HepG2 (cell line): ENCODE data around the gene APLF. TPM values are rescaled to one million over a fixed set of nuclear protein-coding genes. Genes with fewer than 3 reads are reported as not detected.

Source experiments
- ATAC-seq: fragments of 200-7000 bp; cut with Tn5 transposase; 3 replicates; pipeline ENCODE4 v1.9.1; 2020; ENCODE audit warnings: mild to moderate bottlenecking, moderate library complexity
- BruUV-seq: library from RNA; stranded (reverse); fragments of 400-500 nt; replicated peaks from 2 replicates; lab custom pipeline; 2021; lab: Mats Ljungman, UMichigan
- CTCF ChIA-PET: fragments of 300-600 bp; formaldehyde crosslinking; extraction: SDS; loops from one replicate; lab custom pipeline; 2021; ENCODE audit warnings: low total read pairs, inconsistent platforms, low intra/inter-chr PET ratio; lab: Yijun Ruan, JAX
- POLR2A ChIA-PET: fragments of 350-600 bp; sonication (Branson Sonifier 250); formaldehyde crosslinking; loops from one replicate; lab custom pipeline; 2020; ENCODE audit warnings: antibody characterized with exemption, inconsistent platforms; lab: Yijun Ruan, JAX
- DNase-seq: peaks from one replicate; pipeline ENCODE4 v3.0.0-alpha.2; 2015; ENCODE audit warnings: low spot score
- FAIRE-seq: peaks from 3 replicates; lab custom pipeline; 2011; peaks lifted over from hg19 to GRCh38; lab: Jason Lieb, UNC
- H2AFZ ChIP-seq: one replicate; pipeline ENCODE4 v1.6.1; 2011; ENCODE audit warnings: low read length, inconsistent platforms
- H3K27ac ChIP-seq: fragments of 300-600 bp; 3 replicates; pipeline ENCODE4 v1.8.0; 2011; ENCODE audit warnings: mixed run types, mild to moderate bottlenecking, mixed read lengths, low read length, inconsistent platforms; ENCODE audit not compliant: insufficient read depth; ENCODE audit errors: extremely low read length
- H3K27me3 ChIP-seq, 2 experiments: fragments of 200-600 bp in 1 of 2; 2 replicates in 1 of 2; 3 replicates in 1 of 2; pipeline versions ENCODE4 v1.6.0 to v1.8.0; 2011; ENCODE audit warnings: low read length in 2 of 2, mild to moderate bottlenecking in 2 of 2, moderate library complexity in 2 of 2, inconsistent platforms in 1 of 2; ENCODE audit not compliant: insufficient read depth in 2 of 2, control insufficient read depth in 1 of 2
- H3K36me3 ChIP-seq, 2 experiments: fragments of 200-600 bp in 1 of 2; replicated peaks in 1 of 2; 2 replicates in 1 of 2; 3 replicates in 1 of 2; pipeline versions ENCODE4 v1.5.1 to v1.8.0; 2011; ENCODE audit warnings: low read length in 2 of 2, inconsistent platforms in 1 of 2; ENCODE audit not compliant: insufficient read depth in 2 of 2, control insufficient read depth in 1 of 2
- H3K4me1 ChIP-seq: 2 replicates; pipeline ENCODE4 v1.5.1; 2012; ENCODE audit warnings: low read length, inconsistent platforms; ENCODE audit not compliant: insufficient read depth
- H3K4me2 ChIP-seq: 2 replicates; pipeline ENCODE4 v1.6.0; 2011; ENCODE audit warnings: low read depth, low read length, inconsistent platforms
- H3K4me3 ChIP-seq, 3 experiments: fragments of 200-600 bp in 1 of 3; sonication (generic), shearing (Covaris generic) in 1 of 3; replicated peaks in 1 of 3; 2 replicates each; pipeline ENCODE4 v1.5.1; 2011 to 2016; ENCODE audit warnings: low read length in 3 of 3, inconsistent platforms in 2 of 3, low read depth in 2 of 3, mild to moderate bottlenecking in 2 of 3, control low read depth in 1 of 3, mixed read lengths in 1 of 3; ENCODE audit not compliant: insufficient read depth in 1 of 3
- H3K79me2 ChIP-seq: one replicate; pipeline ENCODE4 v1.6.1; 2011; ENCODE audit warnings: low read length, inconsistent platforms; ENCODE audit not compliant: insufficient read depth
- H3K9ac ChIP-seq: 2 replicates; pipeline ENCODE4 v1.6.0; 2011; ENCODE audit warnings: mild to moderate bottlenecking, low read depth, low read length, inconsistent platforms; ENCODE audit not compliant: insufficient read depth
- H3K9me3 ChIP-seq: 2 replicates; pipeline ENCODE4 v1.5.1; 2012; ENCODE audit warnings: mild to moderate bottlenecking, low read length
- H4K20me1 ChIP-seq: 2 replicates; pipeline ENCODE4 v1.6.0; 2011; ENCODE audit warnings: inconsistent platforms, mild to moderate bottlenecking, low read length, moderate library complexity; ENCODE audit not compliant: insufficient read depth
- HNF4A ChIP-seq: sonication (generic); formaldehyde crosslinking; IDR thresholded peaks from 2 replicates; pipeline ENCODE4 v1.4.0; 2020; ENCODE audit warnings: missing genetic modification reagents
- NCOR1 ChIP-seq: fragments of 200-600 bp; sonication (generic); IDR thresholded peaks from 2 replicates; pipeline ENCODE4 v1.7.0; 2017; ENCODE audit warnings: antibody characterized with exemption, low read length, borderline replicate concordance
- SP1 ChIP-seq, 2 experiments: fragments of 450-650 bp in 1 of 2; sonication (generic) in 1 of 2; formaldehyde crosslinking in 1 of 2; IDR thresholded peaks; 2 replicates each; pipeline versions ENCODE4 v1.4.0 to v1.6.1; 2016 to 2020; ENCODE audit warnings: missing genetic modification reagents in 1 of 2
- WGBS: methylation state at CpG from one replicate; pipeline ENCODE4 v1.1.6; 2017; ENCODE audit warnings: low lambda C conversion rate; 5-methylcytosine and 5-hydroxymethylcytosine counted together
- in situ Hi-C: cut with HindIII; loops from 2 replicates; pipeline ENCODE4 v1.10.0; 2017; ENCODE audit warnings: low pct_unique_long_range_greater_than_20kb; ENCODE audit not compliant: extremely low pct_ligation_motif_present
- intact Hi-C: fragments of 100-400 bp; cut with micrococcal nuclease; formaldehyde crosslinking; loops from one replicate; pipeline ENCODE4 v1.10.0; 2022; ENCODE audit not compliant: unreplicated experiment
- polyA plus RNA-seq, 8 experiments: library from polyadenylated mRNA; depleted of rRNA in 3 of 8; stranded (reverse) in 7 of 8; unstranded in 1 of 8; fragments of >200 nt; fragmentation: Illumina TruSeq in 4 of 8; extraction: Trizol in 4 of 8; gene quantifications; 2 replicates each; pipeline versions ENCODE4 v1.2.1 to v1.2.3, GENCODE V29; 2011 to 2016; ENCODE audit warnings: low read depth in 4 of 8, missing spikeins in 1 of 8, mixed read lengths in 1 of 8; ENCODE audit not compliant: insufficient read depth in 1 of 8
- total RNA-seq, 5 experiments: library from RNA; depleted of rRNA; stranded (reverse); fragments of >200 nt; fragmentation: Illumina TruSeq; extraction: Trizol; gene quantifications; 2 replicates each; pipeline ENCODE4 v1.2.3, GENCODE V29; 2016; ENCODE audit warnings: low read depth in 1 of 5
- TF ChIP-seq, protein P1 (sequence below): sonication (generic); formaldehyde crosslinking; IDR thresholded peaks from 2 replicates; pipeline ENCODE4 v1.8.0; 2023; ENCODE audit warnings: mild to moderate bottlenecking, missing genetic modification reagents
- TF ChIP-seq, protein P2 (sequence below): sonication (generic); formaldehyde crosslinking; conservative IDR thresholded peaks from 2 replicates; pipeline ENCODE4 v1.4.0; 2020; ENCODE audit warnings: mild to moderate bottlenecking, missing genetic modification reagents, moderate library complexity
- TF ChIP-seq, protein P3 (sequence below): IDR thresholded peaks from 2 replicates; pipeline ENCODE4 v1.6.1; 2016; ENCODE audit warnings: missing compliant biosample characterization, missing genetic modification reagents, borderline replicate concordance

APLF gene
- total and polyA plus RNA-seq, 2 of the 13 experiments (the other 11 are each of a cell fraction or from before 2014, with no cell fraction given) = 0.45 to 2.2 TPM

GRCh38 chr2:68560545-68560944 is 93.2 kb downstream of the APLF start (continued):
- TF ChIP-seq, protein P1, sequence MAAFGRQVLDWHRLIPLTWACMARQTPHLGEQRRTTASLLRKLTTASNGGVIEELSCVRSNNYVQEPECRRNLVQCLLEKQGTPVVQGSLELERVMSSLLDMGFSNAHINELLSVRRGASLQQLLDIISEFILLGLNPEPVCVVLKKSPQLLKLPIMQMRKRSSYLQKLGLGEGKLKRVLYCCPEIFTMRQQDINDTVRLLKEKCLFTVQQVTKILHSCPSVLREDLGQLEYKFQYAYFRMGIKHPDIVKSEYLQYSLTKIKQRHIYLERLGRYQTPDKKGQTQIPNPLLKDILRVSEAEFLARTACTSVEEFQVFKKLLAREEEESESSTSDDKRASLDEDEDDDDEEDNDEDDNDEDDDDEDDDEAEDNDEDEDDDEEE (CRISPR knock-in tag) = no peak
- TF ChIP-seq NCOR1 (peak; percentile 61; the same call in 1 of the 2 replicates), SP1 (IDR thresholded peaks at IDR 0.05) (no peak), SP1 (CRISPR knock-in tag; IDR thresholded peaks at IDR 0.05) (no peak)
- TF ChIP-seq, protein P2, sequence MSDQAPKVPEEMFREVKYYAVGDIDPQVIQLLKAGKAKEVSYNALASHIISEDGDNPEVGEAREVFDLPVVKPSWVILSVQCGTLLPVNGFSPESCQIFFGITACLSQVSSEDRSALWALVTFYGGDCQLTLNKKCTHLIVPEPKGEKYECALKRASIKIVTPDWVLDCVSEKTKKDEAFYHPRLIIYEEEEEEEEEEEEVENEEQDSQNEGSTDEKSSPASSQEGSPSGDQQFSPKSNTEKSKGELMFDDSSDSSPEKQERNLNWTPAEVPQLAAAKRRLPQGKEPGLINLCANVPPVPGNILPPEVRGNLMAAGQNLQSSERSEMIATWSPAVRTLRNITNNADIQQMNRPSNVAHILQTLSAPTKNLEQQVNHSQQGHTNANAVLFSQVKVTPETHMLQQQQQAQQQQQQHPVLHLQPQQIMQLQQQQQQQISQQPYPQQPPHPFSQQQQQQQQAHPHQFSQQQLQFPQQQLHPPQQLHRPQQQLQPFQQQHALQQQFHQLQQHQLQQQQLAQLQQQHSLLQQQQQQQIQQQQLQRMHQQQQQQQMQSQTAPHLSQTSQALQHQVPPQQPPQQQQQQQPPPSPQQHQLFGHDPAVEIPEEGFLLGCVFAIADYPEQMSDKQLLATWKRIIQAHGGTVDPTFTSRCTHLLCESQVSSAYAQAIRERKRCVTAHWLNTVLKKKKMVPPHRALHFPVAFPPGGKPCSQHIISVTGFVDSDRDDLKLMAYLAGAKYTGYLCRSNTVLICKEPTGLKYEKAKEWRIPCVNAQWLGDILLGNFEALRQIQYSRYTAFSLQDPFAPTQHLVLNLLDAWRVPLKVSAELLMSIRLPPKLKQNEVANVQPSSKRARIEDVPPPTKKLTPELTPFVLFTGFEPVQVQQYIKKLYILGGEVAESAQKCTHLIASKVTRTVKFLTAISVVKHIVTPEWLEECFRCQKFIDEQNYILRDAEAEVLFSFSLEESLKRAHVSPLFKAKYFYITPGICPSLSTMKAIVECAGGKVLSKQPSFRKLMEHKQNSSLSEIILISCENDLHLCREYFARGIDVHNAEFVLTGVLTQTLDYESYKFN (CRISPR knock-in tag) = 0 out of 2 replicates have a peak, but pooled peaks have one; percentile 15

GRCh38 chr2:68561372-68561771 is 94.0 kb downstream of the APLF start:
- no peak overlapping the region for H3K4me3 ChIP-seq
- H3K27ac ChIP-seq = no peak overlapping the region
- WGBS = 60% methylated on average over 3 of the region's 3 CpGs
- H3K27me3 ChIP-seq = no peaks in the 10 kb centered on the region
- intact Hi-C loops (no loop called here), in situ Hi-C loops (no loop called here)
- no peaks in the 10 kb centered on the region for H3K9me3 ChIP-seq
- no peaks in the 10 kb centered on the region for H4K20me1 ChIP-seq
- FAIRE-seq = no peak
- ChIA-PET POLR2A (interaction anchor here (1.0 kb wide), 1 partner anchor 94 kb away, joined by 3 read pairs; the partner anchor contains the start of genes APLF and FBXO48), CTCF (no interaction called here)
- no peaks in the 10 kb centered on the region for H3K79me2 ChIP-seq
- DNase-seq = no peak
- no peak overlapping the region for H3K9ac ChIP-seq
- H3K4me1 ChIP-seq = peaks cover 18% of the 10 kb centered on the region
- TF ChIP-seq, protein P3, sequence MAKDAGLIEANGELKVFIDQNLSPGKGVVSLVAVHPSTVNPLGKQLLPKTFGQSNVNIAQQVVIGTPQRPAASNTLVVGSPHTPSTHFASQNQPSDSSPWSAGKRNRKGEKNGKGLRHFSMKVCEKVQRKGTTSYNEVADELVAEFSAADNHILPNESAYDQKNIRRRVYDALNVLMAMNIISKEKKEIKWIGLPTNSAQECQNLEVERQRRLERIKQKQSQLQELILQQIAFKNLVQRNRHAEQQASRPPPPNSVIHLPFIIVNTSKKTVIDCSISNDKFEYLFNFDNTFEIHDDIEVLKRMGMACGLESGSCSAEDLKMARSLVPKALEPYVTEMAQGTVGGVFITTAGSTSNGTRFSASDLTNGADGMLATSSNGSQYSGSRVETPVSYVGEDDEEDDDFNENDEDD = no peak
- 0 out of 2 replicates have a peak, but pooled peaks have one; percentile 8 for TF ChIP-seq HNF4A (CRISPR knock-in tag)
- no peak overlapping the region for H3K4me2 ChIP-seq
- H3K36me3 ChIP-seq = no peaks in the 10 kb centered on the region
- no TSS peak for BruUV-seq
- no peak overlapping the region for H2AFZ ChIP-seq
- no peak for ATAC-seq
